ENCODE measurements around the gene WWOX. TPM values are rescaled to one million over a fixed set of nuclear protein-coding genes. Genes with fewer than 3 reads are reported as not detected.

WWOX gene
- total and polyA plus RNA-seq, 2 of the 4 experiments (the other 2 are of a cell fraction), result 2.7 to 5.4 TPM

DNA sequence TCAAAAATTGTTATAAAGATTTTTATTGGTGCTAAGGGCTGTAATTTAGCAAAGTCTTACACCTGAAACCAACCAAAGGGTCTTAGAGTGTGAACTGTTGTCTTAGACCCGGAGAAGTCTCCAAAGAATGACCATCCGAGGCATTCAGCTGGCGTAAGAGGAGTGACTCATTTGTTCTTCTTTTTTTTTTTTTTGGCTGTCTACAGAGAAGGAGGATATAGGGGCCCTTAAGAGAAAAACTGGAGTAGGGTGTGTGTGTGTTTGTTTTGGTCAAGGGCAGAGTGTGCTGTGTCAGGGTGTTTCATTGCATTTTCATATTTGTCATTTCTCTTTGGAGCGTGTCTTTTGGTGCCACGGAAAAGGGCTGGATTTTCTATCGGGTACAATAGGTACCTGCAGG lies 508.0 kb downstream of the WWOX start:
- Histone ChIP-seq H4K91ac (ENCODE audit: insufficient read depth, low read depth, low read length) (no peak overlapping the region), H3K4me1 (ENCODE audit: control insufficient read depth, insufficient read depth, low read length) (no peaks in the 10 kb centered on the region), H3K23ac (ENCODE audit: low read depth, low read length) (no peak overlapping the region), H4K20me1 (ENCODE audit: insufficient read depth, low read length) (no peaks in the 10 kb centered on the region), H3K79me1 (ENCODE audit: low read depth in 1 of 2, low read length in 2 of 2) (no peaks in the 10 kb centered on the region), H3K18ac (ENCODE audit: low read depth, low read length) (no peak overlapping the region), H3K27ac (ENCODE audit: insufficient read depth, low read length) (no peak overlapping the region), H3K14ac (replicated peaks; ENCODE audit: low read depth, low read length) (no peak overlapping the region), H3K56ac (ENCODE audit: extremely low read depth, insufficient read depth, low read length) (no peak overlapping the region), H2BK20ac (ENCODE audit: low read depth, low read length) (no peak overlapping the region), H4K5ac (ENCODE audit: low read depth, low read length) (no peak overlapping the region), H3K9ac (ENCODE audit: low read depth, low read length) (no peak overlapping the region), H2AK5ac (ENCODE audit: low read depth, low read length) (no peak overlapping the region), H3K36me3 (ENCODE audit: control insufficient read depth, insufficient read depth, low read length) (no peaks in the 10 kb centered on the region), H4K8ac (ENCODE audit: low read depth in 2 of 2, low read length in 2 of 2) (no peak overlapping the region), H3K9me1 (ENCODE audit: insufficient read depth, low read length) (no peaks in the 10 kb centered on the region), H3K4me3 (ENCODE audit: insufficient read depth, low read depth, low read length) (no peak overlapping the region), H3K4ac (ENCODE audit: low read depth, low read length) (no peak overlapping the region), H2BK120ac (ENCODE audit: low read depth, low read length) (no peak overlapping the region), H3K9me3 (ENCODE audit: control insufficient read depth, insufficient read depth, low read length) (peaks cover 13% of the 10 kb centered on the region), H2AFZ (replicated peaks; ENCODE audit: low read length, poor library complexity) (no peak overlapping the region), H2BK5ac (ENCODE audit: low read depth, low read length, poor library complexity, severe bottlenecking) (no peak overlapping the region), H3K27me3 (ENCODE audit: control insufficient read depth, insufficient read depth, low read length) (no peaks in the 10 kb centered on the region), H2BK15ac (ENCODE audit: low read depth, low read length) (no peak overlapping the region), H2AK9ac (replicated peaks; ENCODE audit: low read depth, low read length, poor library complexity) (no peak overlapping the region), H3K4me2 (ENCODE audit: low read depth, low read length) (no peak overlapping the region)
- CTCF ChIA-PET, result no interaction called here
- DNase-seq, result no peak
- no peak for ATAC-seq (ENCODE audit: low read depth)
- WGBS, 2 experiments (ENCODE audit: extremely low coverage in 2 of 2, insufficient read length in 1 of 2), result no CpG with 5 or more reads among the region's 6 CpGs
- intact Hi-C loops (cut with micrococcal nuclease), result no loop called here
- BruUV-seq (replicated peaks), result no TSS peak
- dilution Hi-C loops (cut with HindIII; ENCODE audit: low sequenced_read_pairs, unreplicated experiment), result no loop called here
- TF ChIP-seq BHLHE40 (IDR thresholded peaks at IDR 0.05; ENCODE audit: low read depth, low read length), result no peak
- TF ChIP-seq, protein P1, sequence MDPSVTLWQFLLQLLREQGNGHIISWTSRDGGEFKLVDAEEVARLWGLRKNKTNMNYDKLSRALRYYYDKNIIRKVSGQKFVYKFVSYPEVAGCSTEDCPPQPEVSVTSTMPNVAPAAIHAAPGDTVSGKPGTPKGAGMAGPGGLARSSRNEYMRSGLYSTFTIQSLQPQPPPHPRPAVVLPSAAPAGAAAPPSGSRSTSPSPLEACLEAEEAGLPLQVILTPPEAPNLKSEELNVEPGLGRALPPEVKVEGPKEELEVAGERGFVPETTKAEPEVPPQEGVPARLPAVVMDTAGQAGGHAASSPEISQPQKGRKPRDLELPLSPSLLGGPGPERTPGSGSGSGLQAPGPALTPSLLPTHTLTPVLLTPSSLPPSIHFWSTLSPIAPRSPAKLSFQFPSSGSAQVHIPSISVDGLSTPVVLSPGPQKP (IDR thresholded peaks at IDR 0.05; ENCODE audit: borderline replicate concordance, low read depth, low read length), result no peak
- no peak for TF ChIP-seq NFE2L2 (IDR thresholded peaks at IDR 0.05; ENCODE audit: low read depth, low read length)
- TF ChIP-seq, protein P2, sequence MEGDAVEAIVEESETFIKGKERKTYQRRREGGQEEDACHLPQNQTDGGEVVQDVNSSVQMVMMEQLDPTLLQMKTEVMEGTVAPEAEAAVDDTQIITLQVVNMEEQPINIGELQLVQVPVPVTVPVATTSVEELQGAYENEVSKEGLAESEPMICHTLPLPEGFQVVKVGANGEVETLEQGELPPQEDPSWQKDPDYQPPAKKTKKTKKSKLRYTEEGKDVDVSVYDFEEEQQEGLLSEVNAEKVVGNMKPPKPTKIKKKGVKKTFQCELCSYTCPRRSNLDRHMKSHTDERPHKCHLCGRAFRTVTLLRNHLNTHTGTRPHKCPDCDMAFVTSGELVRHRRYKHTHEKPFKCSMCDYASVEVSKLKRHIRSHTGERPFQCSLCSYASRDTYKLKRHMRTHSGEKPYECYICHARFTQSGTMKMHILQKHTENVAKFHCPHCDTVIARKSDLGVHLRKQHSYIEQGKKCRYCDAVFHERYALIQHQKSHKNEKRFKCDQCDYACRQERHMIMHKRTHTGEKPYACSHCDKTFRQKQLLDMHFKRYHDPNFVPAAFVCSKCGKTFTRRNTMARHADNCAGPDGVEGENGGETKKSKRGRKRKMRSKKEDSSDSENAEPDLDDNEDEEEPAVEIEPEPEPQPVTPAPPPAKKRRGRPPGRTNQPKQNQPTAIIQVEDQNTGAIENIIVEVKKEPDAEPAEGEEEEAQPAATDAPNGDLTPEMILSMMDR (conservative IDR thresholded peaks at IDR 0.05; ENCODE audit: low read depth, low read length), result no peak
- TF ChIP-seq, protein P3, sequence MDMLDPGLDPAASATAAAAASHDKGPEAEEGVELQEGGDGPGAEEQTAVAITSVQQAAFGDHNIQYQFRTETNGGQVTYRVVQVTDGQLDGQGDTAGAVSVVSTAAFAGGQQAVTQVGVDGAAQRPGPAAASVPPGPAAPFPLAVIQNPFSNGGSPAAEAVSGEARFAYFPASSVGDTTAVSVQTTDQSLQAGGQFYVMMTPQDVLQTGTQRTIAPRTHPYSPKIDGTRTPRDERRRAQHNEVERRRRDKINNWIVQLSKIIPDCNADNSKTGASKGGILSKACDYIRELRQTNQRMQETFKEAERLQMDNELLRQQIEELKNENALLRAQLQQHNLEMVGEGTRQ (IDR thresholded peaks at IDR 0.05; ENCODE audit: low read depth, low read length), result no peak
- TF ChIP-seq CHD1 (IDR thresholded peaks at IDR 0.05; ENCODE audit: low read depth, low read length), result no peak
- no peak for TF ChIP-seq RFX5 (IDR thresholded peaks at IDR 0.05; ENCODE audit: low read depth, low read length)
- TF ChIP-seq RAD21 (IDR thresholded peaks at IDR 0.05; ENCODE audit: low read length), result no peak
- no peak for TF ChIP-seq MAZ (IDR thresholded peaks at IDR 0.05; ENCODE audit: borderline replicate concordance, low read depth, low read length)
- TF ChIP-seq FOS (IDR thresholded peaks at IDR 0.05; ENCODE audit: low read depth, low read length), result no peak
- no peak for TF ChIP-seq MAFK (IDR thresholded peaks at IDR 0.05; ENCODE audit: low read depth, low read length)
- no peak for TF ChIP-seq RCOR1 (IDR thresholded peaks at IDR 0.05; ENCODE audit: insufficient replicate concordance, low read length)
- no peak for TF ChIP-seq SMC3 (IDR thresholded peaks at IDR 0.05; ENCODE audit: low read depth, low read length)
- TF ChIP-seq MXI1 (IDR thresholded peaks at IDR 0.05; ENCODE audit: borderline replicate concordance, low read depth, low read length), result no peak
- TF ChIP-seq POLR2A (IDR thresholded peaks at IDR 0.05; ENCODE audit: low read depth, low read length), result no peak
- no peak for TF ChIP-seq CEBPB (IDR thresholded peaks at IDR 0.05; ENCODE audit: low read depth, low read length)
- POLR2A ChIA-PET (ENCODE audit: unreplicated experiment), result no interaction called here
- in situ Hi-C loops (cut with MboI; ENCODE audit: low sequenced_read_pairs), result no loop called here
